Measurements from ENCODE around the gene EMC1.
A peak's percentile ranks its signal among the peaks of the same experiment; 100 is the strongest.
"Not testable (repeated sequence)": the region's sequence is repeated elsewhere in the genome, so short reads cannot be mapped to it uniquely, and the experiment has no call there.

Gene EMC1

DNA sequence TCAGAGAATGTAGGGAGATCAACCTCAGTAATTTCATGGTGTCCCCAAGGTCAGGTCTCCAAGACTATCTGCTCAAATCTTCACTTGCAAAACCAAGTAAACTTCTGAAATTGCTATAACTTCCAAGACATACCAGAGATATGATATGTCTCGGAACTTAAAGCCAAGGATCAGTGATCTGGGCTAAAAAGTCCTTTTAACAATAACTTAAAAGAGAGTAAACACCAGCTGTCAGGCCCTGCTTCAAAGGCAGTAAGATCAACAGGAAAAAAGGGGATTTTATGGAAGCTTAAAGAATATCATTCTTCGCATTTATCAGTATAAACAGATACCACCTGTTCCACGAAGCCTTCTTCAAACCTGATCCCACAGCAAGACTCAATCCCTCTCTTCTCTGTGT is 55.0 kb downstream of the EMC1 start:
- Histone ChIP-seq H3K9me3 (ENCODE audit: low read depth, low read length) (no peaks in the 10 kb centered on the region), H3K36me3 (ENCODE audit: insufficient read depth, low read length) (peaks cover 85% of the 10 kb centered on the region), H3K27ac (peak overlapping the region; percentile 38; the same call in 1 of the 2 replicates), H3K9ac (ENCODE audit: insufficient read length) (no peak overlapping the region), H3K4me3 (no peak overlapping the region)
- no peak for DNase-seq (ENCODE audit: low read depth, low spot score)
- TF ChIP-seq FOXP2 (optimal IDR thresholded peaks at IDR 0.05; ENCODE audit: control extremely low read depth, extremely low read length, insufficient read depth) (no peak), EZH2 (IDR thresholded peaks at IDR 0.05) (no peak), POLR2AphosphoS5 (IDR thresholded peaks at IDR 0.05; ENCODE audit: borderline replicate concordance, low read depth, low read length) (no peak)

DNA sequence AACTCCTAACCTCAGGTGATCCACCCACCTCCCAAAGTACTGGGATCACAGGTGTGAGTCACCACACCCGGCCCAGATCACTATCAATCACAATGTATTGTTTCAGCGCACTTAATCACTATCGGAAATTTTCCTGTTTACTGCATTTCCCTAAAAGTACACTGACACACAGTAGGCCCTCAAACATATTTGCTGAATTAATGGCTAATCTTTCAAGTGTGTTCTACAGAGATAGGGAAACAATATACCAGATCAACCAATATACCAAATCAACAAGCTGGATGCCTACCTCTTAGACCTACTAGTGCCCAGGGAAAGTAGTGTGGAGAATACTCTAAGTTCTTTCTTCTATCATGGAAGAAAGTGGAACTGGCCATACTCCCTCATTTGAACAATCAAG is 58.3 kb downstream of the EMC1 start:
- Histone ChIP-seq H3K36me3 (ENCODE audit: insufficient read depth, low read length) (peaks cover 83% of the 10 kb centered on the region), H3K4me3 (no peak overlapping the region), H3K9ac (ENCODE audit: insufficient read length) (no peak overlapping the region), H3K27ac (no peak overlapping the region), H3K9me3 (ENCODE audit: low read depth, low read length) (no peaks in the 10 kb centered on the region)
- DNase-seq (ENCODE audit: low read depth, low spot score) = no peak
- TF ChIP-seq EZH2 (IDR thresholded peaks at IDR 0.05) (no peak), FOXP2 (optimal IDR thresholded peaks at IDR 0.05; ENCODE audit: control extremely low read depth, extremely low read length, insufficient read depth) (no peak), POLR2AphosphoS5 (IDR thresholded peaks at IDR 0.05; ENCODE audit: borderline replicate concordance, low read depth, low read length) (no peak)

DNA sequence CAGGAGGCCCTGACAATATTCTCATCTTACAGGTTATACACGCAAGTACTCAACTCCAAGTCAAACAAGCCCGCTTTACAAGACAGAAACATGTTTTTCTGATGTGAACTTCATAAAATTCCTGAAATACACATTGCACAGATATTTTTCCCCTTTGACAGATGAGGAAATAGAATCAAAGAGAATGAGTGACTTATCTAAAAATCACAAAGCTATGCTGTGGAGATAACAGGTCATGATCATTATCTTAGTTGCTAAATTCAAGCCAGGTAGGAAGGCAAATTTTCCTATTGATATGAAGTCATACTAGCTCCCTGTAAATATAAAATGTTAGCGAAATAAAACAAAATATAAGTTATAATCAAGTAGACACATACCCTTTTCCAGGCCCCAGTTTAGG is 59.5 kb downstream of the EMC1 start:
- Histone ChIP-seq H3K36me3 (ENCODE audit: insufficient read depth, low read length) (peaks cover 80% of the 10 kb centered on the region), H3K27ac (no peak overlapping the region), H3K9me3 (ENCODE audit: low read depth, low read length) (no peaks in the 10 kb centered on the region), H3K9ac (ENCODE audit: insufficient read length) (no peak overlapping the region), H3K4me3 (no peak overlapping the region)
- DNase-seq (ENCODE audit: low read depth, low spot score) = no peak
- TF ChIP-seq FOXP2 (optimal IDR thresholded peaks at IDR 0.05; ENCODE audit: control extremely low read depth, extremely low read length, insufficient read depth) (no peak), POLR2AphosphoS5 (IDR thresholded peaks at IDR 0.05; ENCODE audit: borderline replicate concordance, low read depth, low read length) (no peak), EZH2 (IDR thresholded peaks at IDR 0.05) (no peak)

DNA sequence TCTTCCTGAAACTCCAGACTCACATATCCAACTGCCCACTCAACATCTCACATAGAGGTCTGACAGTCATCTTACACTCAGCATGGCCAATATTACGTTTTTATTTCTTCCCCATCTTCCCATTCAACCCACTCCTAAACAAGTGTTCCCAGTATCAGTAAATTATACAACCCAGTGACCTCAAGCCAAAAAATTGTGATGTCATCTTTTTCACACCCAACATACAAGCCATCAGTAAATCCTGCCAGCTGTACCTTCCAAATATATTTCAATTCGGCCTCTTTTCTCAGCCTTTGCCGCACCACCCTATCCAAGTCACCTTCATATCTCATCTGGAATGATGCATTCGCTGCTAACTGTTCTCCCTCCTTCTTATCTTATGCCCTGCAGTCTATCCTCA is 60.9 kb downstream of the EMC1 start:
- Histone ChIP-seq H3K9ac (ENCODE audit: insufficient read length) (no peak overlapping the region), H3K27ac (no peak overlapping the region), H3K9me3 (ENCODE audit: low read depth, low read length) (no peaks in the 10 kb centered on the region), H3K36me3 (ENCODE audit: insufficient read depth, low read length) (peaks cover 80% of the 10 kb centered on the region), H3K4me3 (no peak overlapping the region)
- DNase-seq (ENCODE audit: low read depth, low spot score) = no peak
- TF ChIP-seq FOXP2 (optimal IDR thresholded peaks at IDR 0.05; ENCODE audit: control extremely low read depth, extremely low read length, insufficient read depth) (no peak), POLR2AphosphoS5 (IDR thresholded peaks at IDR 0.05; ENCODE audit: borderline replicate concordance, low read depth, low read length) (no peak), EZH2 (IDR thresholded peaks at IDR 0.05) (no peak)

DNA sequence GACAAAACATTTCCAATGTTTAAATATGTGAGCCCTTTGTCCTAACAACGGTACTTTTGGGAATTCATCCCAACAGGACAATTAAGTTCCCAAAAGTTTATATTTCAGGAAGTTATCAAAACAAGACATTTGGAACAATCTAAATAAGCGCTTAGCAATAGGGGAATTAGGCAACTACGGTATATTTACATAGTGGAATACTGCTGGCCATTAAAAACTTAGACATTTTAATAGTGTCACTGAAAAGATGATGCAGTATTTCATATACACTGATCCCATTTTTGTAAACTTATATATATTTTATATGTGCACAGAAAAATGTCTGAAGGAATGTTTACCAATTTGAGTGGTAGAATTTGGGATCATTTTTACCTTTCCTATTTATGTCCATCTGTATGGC is 62.1 kb downstream of the EMC1 start:
- DNase-seq (ENCODE audit: low read depth, low spot score) = no peak
- Histone ChIP-seq H3K9ac (ENCODE audit: insufficient read length) (no peak overlapping the region), H3K9me3 (ENCODE audit: low read depth, low read length) (no peaks in the 10 kb centered on the region), H3K27ac (no peak overlapping the region), H3K36me3 (ENCODE audit: insufficient read depth, low read length) (peaks cover 88% of the 10 kb centered on the region), H3K4me3 (no peak overlapping the region)
- TF ChIP-seq FOXP2 (optimal IDR thresholded peaks at IDR 0.05; ENCODE audit: control extremely low read depth, extremely low read length, insufficient read depth) (no peak), EZH2 (IDR thresholded peaks at IDR 0.05) (no peak), POLR2AphosphoS5 (IDR thresholded peaks at IDR 0.05; ENCODE audit: borderline replicate concordance, low read depth, low read length) (no peak)

DNA sequence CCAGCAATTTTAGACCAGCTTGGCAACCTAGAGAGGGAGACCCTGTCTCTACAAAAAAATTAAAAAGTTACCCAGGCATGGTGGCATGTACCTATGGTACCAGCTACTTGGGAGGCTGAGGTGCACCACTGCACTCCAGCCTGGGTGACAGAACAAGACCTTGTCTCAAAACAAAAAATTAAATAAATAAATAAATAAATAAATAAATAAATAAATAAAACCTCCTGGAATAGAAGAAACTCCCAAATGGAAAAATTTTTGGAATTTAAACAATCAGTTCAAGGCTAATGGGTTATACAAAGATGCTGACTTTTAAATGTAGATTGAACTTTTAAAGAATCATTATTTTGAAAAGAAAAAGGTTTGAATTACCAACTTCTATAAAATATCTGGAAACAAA is 63.5 kb downstream of the EMC1 start:
- Histone ChIP-seq H3K9ac (ENCODE audit: insufficient read length) (no peak overlapping the region), H3K27ac (no peak overlapping the region)
- TF ChIP-seq EZH2 (IDR thresholded peaks at IDR 0.05) = no peak
- TF ChIP-seq POLR2AphosphoS5 (IDR thresholded peaks at IDR 0.05; ENCODE audit: borderline replicate concordance, low read depth, low read length) = no peak
- TF ChIP-seq FOXP2 (optimal IDR thresholded peaks at IDR 0.05; ENCODE audit: control extremely low read depth, extremely low read length, insufficient read depth) = no peak

DNA sequence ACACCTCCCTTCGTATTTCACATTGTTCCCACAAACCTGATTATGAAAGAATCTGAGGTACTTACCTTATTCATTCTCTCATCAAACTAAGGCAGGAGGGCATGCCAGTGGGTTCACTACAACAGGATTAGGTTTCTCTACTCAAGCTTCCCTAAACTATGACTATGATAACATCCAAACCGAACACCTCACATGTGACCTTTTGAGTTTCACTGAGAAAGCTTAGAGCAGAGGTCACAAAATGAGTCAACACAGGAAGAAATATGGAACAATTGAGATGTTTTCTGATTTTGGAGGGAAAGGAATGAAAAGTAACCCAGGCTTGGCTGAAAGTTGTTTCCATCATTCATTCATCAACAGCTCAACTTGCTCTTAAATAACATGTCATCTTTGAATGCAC is 65.3 kb downstream of the EMC1 start:
- no peak for TF ChIP-seq EZH2 (IDR thresholded peaks at IDR 0.05)
- no peak for TF ChIP-seq FOXP2 (optimal IDR thresholded peaks at IDR 0.05; ENCODE audit: control extremely low read depth, extremely low read length, insufficient read depth)
- TF ChIP-seq POLR2AphosphoS5 (IDR thresholded peaks at IDR 0.05; ENCODE audit: borderline replicate concordance, low read depth, low read length) = no peak
- Histone ChIP-seq H3K36me3 (ENCODE audit: insufficient read depth, low read length) (peaks cover 86% of the 10 kb centered on the region), H3K9me3 (ENCODE audit: low read depth, low read length) (no peaks in the 10 kb centered on the region), H3K9ac (ENCODE audit: insufficient read length) (no peak overlapping the region), H3K4me3 (no peak overlapping the region), H3K27ac (no peak overlapping the region)
- DNase-seq (ENCODE audit: low read depth, low spot score) = no peak

More for the DNA sequence above, 63.5 kb downstream of the EMC1 start:
- no peaks in the 10 kb centered on the region for H3K9me3 ChIP-seq (ENCODE audit: low read depth, low read length)
- DNase-seq (ENCODE audit: low read depth, low spot score) = no peak
- peaks cover 89% of the 10 kb centered on the region for H3K36me3 ChIP-seq (ENCODE audit: insufficient read depth, low read length)
- H3K4me3 ChIP-seq = no peak overlapping the region

DNA sequence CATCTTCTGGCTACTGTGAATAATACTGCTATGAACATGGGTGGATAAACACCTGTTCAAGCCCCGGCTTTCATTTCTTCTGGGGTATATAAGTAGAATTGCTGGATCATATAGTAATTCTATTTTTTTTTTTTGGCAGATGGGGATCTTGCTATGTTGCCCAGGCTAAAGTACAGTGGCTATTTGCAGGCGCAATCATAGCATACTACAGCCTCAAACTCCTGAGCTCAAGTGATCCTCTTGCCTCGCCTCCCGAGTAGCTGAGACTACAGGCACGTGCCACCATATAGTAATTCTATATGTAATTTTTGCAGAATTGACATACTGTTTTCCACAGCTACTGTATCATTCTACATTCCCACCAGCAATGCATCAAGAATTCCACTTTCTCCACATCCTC is 69.1 kb downstream of the EMC1 start:
- H3K4me3 ChIP-seq = no peak overlapping the region
- no peak overlapping the region for H3K27ac ChIP-seq
- no peak for DNase-seq (ENCODE audit: low read depth, low spot score)
- H3K9ac ChIP-seq (ENCODE audit: insufficient read length) = no peak overlapping the region
- TF ChIP-seq EZH2 (IDR thresholded peaks at IDR 0.05) (no peak), FOXP2 (optimal IDR thresholded peaks at IDR 0.05; ENCODE audit: control extremely low read depth, extremely low read length, insufficient read depth) (no peak), POLR2AphosphoS5 (IDR thresholded peaks at IDR 0.05; ENCODE audit: borderline replicate concordance, low read depth, low read length) (no peak)
- peaks cover 85% of the 10 kb centered on the region for H3K36me3 ChIP-seq (ENCODE audit: insufficient read depth, low read length)
- H3K9me3 ChIP-seq (ENCODE audit: low read depth, low read length) = no peaks in the 10 kb centered on the region

DNA sequence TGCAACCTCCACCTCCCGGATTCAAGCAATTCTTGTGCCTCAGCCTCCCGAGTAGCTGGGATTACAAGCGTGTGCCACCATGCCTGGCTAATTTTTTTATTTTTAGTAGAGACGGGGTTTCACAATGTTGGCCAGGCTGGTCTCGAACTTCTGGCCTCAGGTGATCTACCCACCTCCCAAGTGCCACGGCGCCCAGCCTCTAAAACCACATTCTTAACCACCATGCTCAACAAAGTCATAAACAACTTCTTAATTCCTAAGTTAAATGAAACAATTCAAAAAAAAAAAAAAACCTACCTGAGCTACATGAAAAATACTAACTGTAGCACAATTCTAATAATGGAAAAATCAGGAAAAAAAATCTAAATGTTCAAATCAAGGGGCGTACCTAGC is 71.1 kb downstream of the EMC1 start:
- H3K4me3 ChIP-seq; H3K27ac ChIP-seq; H3K9ac ChIP-seq (ENCODE audit: insufficient read length); H3K9me3 ChIP-seq (ENCODE audit: low read depth, low read length); DNase-seq (ENCODE audit: low read depth, low spot score): not testable (repeated sequence)
- peaks cover 86% of the 10 kb centered on the region for H3K36me3 ChIP-seq (ENCODE audit: insufficient read depth, low read length)
